Endothelial cell of umbilical vein (primary cell): Measurements from ENCODE around the gene SLC9C2. TPM values are rescaled to one million over a fixed set of nuclear protein-coding genes. Genes with fewer than 3 reads are reported as not detected.
"Not testable (repeated sequence)": the region's sequence is repeated elsewhere in the genome, so short reads cannot be mapped to it uniquely, and the experiment has no call there.

ENCODE experiments used
- BruUV-seq: library from RNA; stranded (reverse); fragments of 400-500 nt; replicated peaks from 2 replicates; lab custom pipeline; 2021; lab: Mats Ljungman, UMichigan
- CTCF ChIA-PET: fragments of 300-600, 350-600 bp; sonication (Branson Sonifier 250); formaldehyde crosslinking; loops from one replicate; lab custom pipeline; 2021; ENCODE audit warnings: antibody characterized with exemption, inconsistent platforms; lab: Charles Lee
- POLR2A ChIA-PET: fragments of 300-600, 350-600 bp; sonication (Branson Sonifier 250); formaldehyde crosslinking; loops from one replicate; lab custom pipeline; 2021; ENCODE audit warnings: antibody characterized with exemption, inconsistent platforms; lab: Charles Lee
- DNase-seq: peaks from one replicate; pipeline ENCODE4 v3.0.0-alpha.2; 2011; ENCODE audit warnings: low read depth, low spot score
- FAIRE-seq: peaks from 2 replicates; lab custom pipeline; 2011; peaks lifted over from hg19 to GRCh38; lab: Jason Lieb, UNC
- H2AFZ ChIP-seq: 2 replicates; pipeline ENCODE4 v1.6.0; 2012; ENCODE audit warnings: low read depth, low read length, control low read depth, inconsistent platforms
- H3K27ac ChIP-seq: 2 replicates; pipeline ENCODE4 v1.5.1; 2011; ENCODE audit warnings: low read depth, mild to moderate bottlenecking, control low read depth, low read length, moderate library complexity; ENCODE audit not compliant: insufficient read depth
- H3K27me3 ChIP-seq, 2 experiments: 2 replicates each; pipeline versions ENCODE4 v1.6.0 to v1.6.1; 2011; ENCODE audit warnings: low read length in 2 of 2, mixed read lengths in 1 of 2; ENCODE audit not compliant: control insufficient read depth in 2 of 2, insufficient read depth in 2 of 2
- H3K36me3 ChIP-seq, 2 experiments: 2 replicates in 1 of 2; 3 replicates in 1 of 2; pipeline ENCODE4 v1.5.1; 2011; ENCODE audit warnings: low read length in 2 of 2, mild to moderate bottlenecking in 1 of 2, moderate library complexity in 1 of 2; ENCODE audit not compliant: control insufficient read depth in 2 of 2, insufficient read depth in 2 of 2; ENCODE audit errors: extremely low read depth in 1 of 2
- H3K4me1 ChIP-seq: 3 replicates; pipeline ENCODE4 v1.5.1; 2011; ENCODE audit warnings: mild to moderate bottlenecking, low read length; ENCODE audit not compliant: control insufficient read depth, insufficient read depth; ENCODE audit errors: extremely low read depth
- H3K4me2 ChIP-seq: 2 replicates; pipeline ENCODE4 v1.6.1; 2011; ENCODE audit warnings: low read length, control low read depth, mixed read lengths; ENCODE audit not compliant: insufficient read depth
- H3K4me3 ChIP-seq, 3 experiments: fragments of 200-600 bp in 1 of 3; sonication (generic), shearing (Covaris generic) in 1 of 3; replicated peaks in 1 of 3; 2 replicates each; pipeline ENCODE4 v1.5.1; 2011 to 2016; ENCODE audit warnings: control low read depth in 3 of 3, low read length in 3 of 3, mild to moderate bottlenecking in 2 of 3, inconsistent platforms in 1 of 3, low read depth in 1 of 3, moderate library complexity in 1 of 3; ENCODE audit not compliant: insufficient read depth in 1 of 3
- H3K79me2 ChIP-seq: 2 replicates; pipeline ENCODE4 v1.6.0; 2012; ENCODE audit warnings: low read length, inconsistent platforms; ENCODE audit not compliant: control insufficient read depth, insufficient read depth
- H3K9ac ChIP-seq: replicated peaks from 2 replicates; pipeline ENCODE3; 2011; ENCODE audit warnings: low read length, control low read depth; ENCODE audit not compliant: insufficient read depth; ENCODE audit errors: extremely low read depth
- H3K9me1 ChIP-seq: replicated peaks from 3 replicates; pipeline ENCODE4 v1.6.0; 2011; ENCODE audit warnings: mild to moderate bottlenecking, low read length; ENCODE audit not compliant: control insufficient read depth, insufficient read depth; ENCODE audit errors: extremely low read depth
- H3K9me3 ChIP-seq: replicated peaks from 2 replicates; pipeline ENCODE4 v1.5.1; 2012; ENCODE audit warnings: low read length, inconsistent platforms; ENCODE audit not compliant: control insufficient read depth, insufficient read depth
- H4K20me1 ChIP-seq: replicated peaks from 2 replicates; pipeline ENCODE3; 2011; ENCODE audit warnings: mild to moderate bottlenecking, low read length; ENCODE audit not compliant: control insufficient read depth, insufficient read depth; ENCODE audit errors: extremely low read depth
- CTCF ChIP-seq, 2 donors: IDR thresholded peaks; 1 replicate in 1 of 2; 2 replicates in 1 of 2; pipeline ENCODE4 v1.5.1; 2011; ENCODE audit warnings: low read length in 2 of 2, mild to moderate bottlenecking in 2 of 2, moderate library complexity in 2 of 2, control low read depth in 1 of 2, inconsistent platforms in 1 of 2, low read depth in 1 of 2; ENCODE audit not compliant: insufficient read depth in 1 of 2; ENCODE audit errors: extremely low read depth in 1 of 2
- FOS ChIP-seq: IDR thresholded peaks from 2 replicates; pipeline ENCODE4 v1.6.1; 2011; ENCODE audit warnings: mild to moderate bottlenecking, low read length, moderate library complexity, borderline replicate concordance; ENCODE audit not compliant: insufficient read depth
- MYC ChIP-seq: IDR thresholded peaks from one replicate; pipeline ENCODE4 v1.6.1; 2011; ENCODE audit warnings: mild to moderate bottlenecking, low read depth, low read length
- POLR2A ChIP-seq: IDR thresholded peaks from 2 replicates; pipeline ENCODE4 v1.6.1; 2012; ENCODE audit warnings: low read depth, mild to moderate bottlenecking, control low read depth, low read length
- dilution Hi-C: fragments of 300-500 bp; cut with MboI; formaldehyde crosslinking; loops from one replicate; pipeline ENCODE4 v1.15.0; 2019; ENCODE audit warnings: low sequenced_read_pairs; ENCODE audit not compliant: extremely low pct_ligation_motif_present
- intact Hi-C: fragments of 100-400 bp; cut with micrococcal nuclease; formaldehyde crosslinking; loops from one replicate; pipeline ENCODE4 v1.10.0; 2022
- polyA plus RNA-seq, 4 experiments: library from polyadenylated mRNA; depleted of rRNA in 3 of 4; stranded (reverse) in 3 of 4; unstranded in 1 of 4; fragments of >200 nt; gene quantifications; 2 replicates each; pipeline versions ENCODE4 v1.2.1 to v1.2.3, GENCODE V29; 2011 to 2012; ENCODE audit warnings: missing spikeins in 1 of 4
- total RNA-seq: library from RNA; stranded (reverse); gene quantifications from 2 replicates; pipeline ENCODE4 v1.2.3, GENCODE V29; 2021

Gene SLC9C2
- total and polyA plus RNA-seq, 2 donors (not counting 3 experiments of a cell fraction or from before 2014, with no cell fraction given), result 0.15 TPM; not detected in 1

- POLR2A ChIA-PET, result interaction anchor here (0.5 kb wide), 1 partner anchor 86 kb away, joined by 4 read pairs; no protein-coding TSS in a partner anchor
- TF ChIP-seq FOS, result peak; percentile 17
- TF ChIP-seq MYC, result no peak
- TF ChIP-seq CTCF (IDR thresholded peaks at IDR 0.05; ENCODE audit: extremely low read depth in 1 of 2, insufficient read depth in 1 of 2, low read depth in 1 of 2, low read length in 2 of 2), result no peak
- TF ChIP-seq POLR2A, result no peak
- Histone ChIP-seq H3K4me2 (peak overlapping the region; percentile 91), H3K9me3 (no peaks in the 10 kb centered on the region), H3K9ac (peak overlapping the region; percentile 70), H2AFZ (no peak overlapping the region), H3K9me1 (no peaks in the 10 kb centered on the region), H3K27ac (peak overlapping the region; percentile 13), H3K4me1 (peaks cover 53% of the 10 kb centered on the region), H3K36me3 (no peaks in the 10 kb centered on the region), H3K27me3 (no peaks in the 10 kb centered on the region), H3K4me3 (peak overlapping the region; percentile 4 to 70 (median 8)), H3K79me2 (peaks cover 46% of the 10 kb centered on the region), H4K20me1 (no peaks in the 10 kb centered on the region)
- no peak for FAIRE-seq
- intact Hi-C loops (loop anchor here (2.0 to 10.0 kb wide), 5 partner anchors 218 to 943 kb away; partner anchors contain the start of genes RC3H1 and SUCO), dilution Hi-C loops (no loop called here)
- no TSS peak for BruUV-seq
- CTCF ChIA-PET, result interaction anchor here (1.2 to 4.8 kb wide), 2 partner anchors 46 to 729 kb away, joined by 3 to 33 read pairs; no protein-coding TSS in a partner anchor
- peak; percentile 27 for DNase-seq
Observed at GRCh38 chr1:173475564-173476196, 127.2 kb downstream of the SLC9C2 start.

GRCh38 chr1:173474780-173475421 is 128.0 kb downstream of the SLC9C2 start:
- H2AFZ ChIP-seq, H3K4me3 ChIP-seq, H3K27ac ChIP-seq, H3K36me3 ChIP-seq, H3K27me3 ChIP-seq, FAIRE-seq, H3K9me1 ChIP-seq, H3K9ac ChIP-seq, dilution Hi-C loops, POLR2A ChIA-PET, BruUV-seq, H4K20me1 ChIP-seq, H3K9me3 ChIP-seq, DNase-seq: not testable (repeated sequence)
- H3K79me2 ChIP-seq, result peaks cover 40% of the 10 kb centered on the region
- peaks cover 53% of the 10 kb centered on the region for H3K4me1 ChIP-seq
- CTCF ChIA-PET, result interaction anchor here (4.8 kb wide), 1 partner anchor 45 kb away, joined by 33 read pairs; no protein-coding TSS in a partner anchor
- H3K4me2 ChIP-seq, result peak overlapping the region; percentile 91
- intact Hi-C loops, result loop anchor here (5.0 to 10.0 kb wide), 4 partner anchors 218 to 728 kb away; partner anchors contain the start of gene RC3H1
